Loucy (cell line): ENCODE data around the gene DRAXIN.

Source experiments
- H2AFZ ChIP-seq: fragments of 200-600 bp; sonication (generic); 2 replicates; pipeline ENCODE4 v1.6.0; 2016; ENCODE audit warnings: antibody characterized with exemption, mild to moderate bottlenecking, low read length, moderate library complexity
- H3F3A ChIP-seq: fragments of 200-600 bp; 2 replicates; pipeline ENCODE4 v1.6.0; 2016; ENCODE audit warnings: antibody characterized with exemption, low read depth, mild to moderate bottlenecking
- H3K27me3 ChIP-seq: fragments of 200-600 bp; sonication (generic); 2 replicates; pipeline ENCODE4 v1.6.1; 2014; ENCODE audit warnings: low read length, mild to moderate bottlenecking; ENCODE audit not compliant: insufficient read depth, poor library complexity, severe bottlenecking
- H3K36me3 ChIP-seq: fragments of 200-600 bp; sonication (generic); 2 replicates; pipeline ENCODE4 v1.6.1; 2016; ENCODE audit warnings: low read length; ENCODE audit not compliant: insufficient read depth
- H3K4me1 ChIP-seq: fragments of 200-600 bp; sonication (generic); 2 replicates; pipeline ENCODE4 v1.5.1; 2014; ENCODE audit warnings: low read length, mild to moderate bottlenecking; ENCODE audit not compliant: insufficient read depth, poor library complexity, severe bottlenecking
- H3K4me2 ChIP-seq: fragments of 200-600 bp; sonication (generic); 2 replicates; pipeline ENCODE4 v1.6.0; 2014; ENCODE audit warnings: antibody characterized with exemption, low read length, low read depth, mild to moderate bottlenecking; ENCODE audit not compliant: poor library complexity, severe bottlenecking
- H3K4me3 ChIP-seq: fragments of 200-600 bp; sonication (generic); 2 replicates; pipeline ENCODE4 v1.5.1; 2014; ENCODE audit warnings: low read length, mild to moderate bottlenecking, mixed read lengths; ENCODE audit not compliant: poor library complexity, severe bottlenecking
- H3K79me2 ChIP-seq: fragments of 200-600 bp; sonication (generic); 2 replicates; pipeline ENCODE4 v1.6.1; 2014; ENCODE audit warnings: low read length; ENCODE audit not compliant: insufficient read depth
- H3K9ac ChIP-seq: fragments of 200-600 bp; sonication (generic); 2 replicates; pipeline ENCODE4 v1.6.0; 2014; ENCODE audit warnings: mild to moderate bottlenecking, low read depth, low read length, moderate library complexity; ENCODE audit not compliant: poor library complexity, severe bottlenecking
- H3K9me2 ChIP-seq: fragments of 200-600 bp; sonication (generic); replicated peaks from 2 replicates; pipeline ENCODE4 v1.6.1; 2016; ENCODE audit warnings: low read depth, low read length, mixed read lengths
- H3K9me3 ChIP-seq: fragments of 200-600 bp; sonication (generic); 2 replicates; pipeline ENCODE4 v1.6.1; 2014; ENCODE audit warnings: mild to moderate bottlenecking, antibody characterized with exemption, low read length, low read depth; ENCODE audit not compliant: insufficient read depth
- H4K20me1 ChIP-seq: fragments of 200-600 bp; sonication (generic); 2 replicates; pipeline ENCODE4 v1.6.0; 2014; ENCODE audit warnings: antibody characterized with exemption, low read length, mild to moderate bottlenecking; ENCODE audit not compliant: insufficient read depth, poor library complexity, severe bottlenecking
- EZH2phosphoT487 ChIP-seq: fragments of 200-600 bp; IDR thresholded peaks from 2 replicates; pipeline ENCODE4 v1.6.1; 2018; ENCODE audit warnings: antibody characterized with exemption, mild to moderate bottlenecking, moderate library complexity, borderline replicate concordance
- TF ChIP-seq, protein P1 (sequence below): fragments of 200-600 bp; sonication (generic); conservative IDR thresholded peaks from 2 replicates; pipeline ENCODE4 v1.5.1; 2014; ENCODE audit warnings: mild to moderate bottlenecking, antibody characterized with exemption, low read length

DRAXIN gene

DNA sequence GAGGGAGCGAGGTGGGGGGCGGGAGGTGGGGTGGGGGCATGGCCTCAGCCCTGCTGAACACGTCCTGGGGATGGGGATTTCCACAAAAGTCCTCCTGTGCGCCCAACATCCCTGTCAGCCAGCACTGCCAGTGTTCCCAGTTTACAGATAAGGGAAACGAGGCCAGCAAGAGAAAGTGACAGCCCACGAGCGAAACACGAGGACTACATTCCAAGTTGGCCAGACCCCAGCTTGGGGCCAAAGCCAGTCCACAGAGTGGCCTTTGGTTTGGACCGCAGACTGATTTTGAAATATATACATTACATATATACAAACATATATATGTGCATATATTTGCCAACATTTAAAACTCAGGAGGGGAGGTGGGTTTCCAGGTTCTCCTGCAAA lies 42.3 kb upstream of the DRAXIN start:
- H3K4me1 ChIP-seq: no peaks in the 10 kb centered on the region
- no peaks in the 10 kb centered on the region for H3F3A ChIP-seq
- H3K9ac ChIP-seq: no peak overlapping the region
- no peaks in the 10 kb centered on the region for H3K27me3 ChIP-seq
- H3K79me2 ChIP-seq: no peaks in the 10 kb centered on the region
- no peaks in the 10 kb centered on the region for H3K9me3 ChIP-seq
- no peaks in the 10 kb centered on the region for H3K36me3 ChIP-seq
- no peaks in the 10 kb centered on the region for H3K9me2 ChIP-seq
- no peaks in the 10 kb centered on the region for H4K20me1 ChIP-seq
- no peak overlapping the region for H3K4me2 ChIP-seq
- no peak overlapping the region for H2AFZ ChIP-seq
- no peak for TF ChIP-seq EZH2phosphoT487
- TF ChIP-seq, protein P1, sequence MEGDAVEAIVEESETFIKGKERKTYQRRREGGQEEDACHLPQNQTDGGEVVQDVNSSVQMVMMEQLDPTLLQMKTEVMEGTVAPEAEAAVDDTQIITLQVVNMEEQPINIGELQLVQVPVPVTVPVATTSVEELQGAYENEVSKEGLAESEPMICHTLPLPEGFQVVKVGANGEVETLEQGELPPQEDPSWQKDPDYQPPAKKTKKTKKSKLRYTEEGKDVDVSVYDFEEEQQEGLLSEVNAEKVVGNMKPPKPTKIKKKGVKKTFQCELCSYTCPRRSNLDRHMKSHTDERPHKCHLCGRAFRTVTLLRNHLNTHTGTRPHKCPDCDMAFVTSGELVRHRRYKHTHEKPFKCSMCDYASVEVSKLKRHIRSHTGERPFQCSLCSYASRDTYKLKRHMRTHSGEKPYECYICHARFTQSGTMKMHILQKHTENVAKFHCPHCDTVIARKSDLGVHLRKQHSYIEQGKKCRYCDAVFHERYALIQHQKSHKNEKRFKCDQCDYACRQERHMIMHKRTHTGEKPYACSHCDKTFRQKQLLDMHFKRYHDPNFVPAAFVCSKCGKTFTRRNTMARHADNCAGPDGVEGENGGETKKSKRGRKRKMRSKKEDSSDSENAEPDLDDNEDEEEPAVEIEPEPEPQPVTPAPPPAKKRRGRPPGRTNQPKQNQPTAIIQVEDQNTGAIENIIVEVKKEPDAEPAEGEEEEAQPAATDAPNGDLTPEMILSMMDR: no peak
- H3K4me3 ChIP-seq: no peak overlapping the region

DNA sequence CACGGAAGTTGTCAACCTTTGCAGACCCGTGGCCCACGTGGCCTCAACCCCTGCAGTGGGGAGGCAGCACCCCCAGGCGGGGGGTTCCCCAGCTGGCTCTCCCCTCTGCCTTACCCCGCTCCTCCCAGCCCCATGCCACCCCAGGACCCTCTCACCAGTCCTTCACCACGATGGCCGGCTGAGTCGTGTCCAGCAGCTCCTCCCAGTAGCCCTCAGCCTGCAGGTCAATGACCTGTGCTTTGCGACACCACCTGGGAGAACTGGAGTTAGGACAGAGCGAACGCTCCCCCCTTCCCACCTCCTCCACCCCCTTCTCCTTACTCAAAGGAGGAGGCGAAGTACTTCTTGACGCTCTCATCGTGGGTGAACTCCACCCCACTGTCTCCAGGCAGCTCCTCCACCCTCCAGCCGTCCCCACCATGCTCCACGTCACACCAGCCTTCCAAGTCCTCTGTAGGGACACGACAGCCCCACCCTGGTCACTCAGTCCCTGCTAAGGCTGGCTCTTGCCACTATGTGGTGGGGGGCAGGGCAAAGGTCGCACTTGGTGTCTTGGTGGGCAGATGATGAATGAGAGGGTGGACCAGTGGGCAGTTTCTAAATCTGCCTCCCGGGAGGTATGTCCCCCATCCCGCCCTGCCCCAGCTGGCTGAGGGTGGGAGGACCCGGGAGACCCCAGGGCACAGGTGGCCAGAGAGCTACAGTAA lies 41.7 kb upstream of the DRAXIN start:
- Histone ChIP-seq H3K4me1 (no peaks in the 10 kb centered on the region), H3K9me2 (no peaks in the 10 kb centered on the region), H3K79me2 (no peaks in the 10 kb centered on the region), H2AFZ (no peak overlapping the region), H3K36me3 (no peaks in the 10 kb centered on the region), H4K20me1 (no peaks in the 10 kb centered on the region), H3K9me3 (no peaks in the 10 kb centered on the region), H3K4me3 (no peak overlapping the region), H3K4me2 (no peak overlapping the region), H3K9ac (no peak overlapping the region), H3F3A (no peaks in the 10 kb centered on the region), H3K27me3 (no peaks in the 10 kb centered on the region)
- TF ChIP-seq, protein P1: no peak
- no peak for TF ChIP-seq EZH2phosphoT487

DNA sequence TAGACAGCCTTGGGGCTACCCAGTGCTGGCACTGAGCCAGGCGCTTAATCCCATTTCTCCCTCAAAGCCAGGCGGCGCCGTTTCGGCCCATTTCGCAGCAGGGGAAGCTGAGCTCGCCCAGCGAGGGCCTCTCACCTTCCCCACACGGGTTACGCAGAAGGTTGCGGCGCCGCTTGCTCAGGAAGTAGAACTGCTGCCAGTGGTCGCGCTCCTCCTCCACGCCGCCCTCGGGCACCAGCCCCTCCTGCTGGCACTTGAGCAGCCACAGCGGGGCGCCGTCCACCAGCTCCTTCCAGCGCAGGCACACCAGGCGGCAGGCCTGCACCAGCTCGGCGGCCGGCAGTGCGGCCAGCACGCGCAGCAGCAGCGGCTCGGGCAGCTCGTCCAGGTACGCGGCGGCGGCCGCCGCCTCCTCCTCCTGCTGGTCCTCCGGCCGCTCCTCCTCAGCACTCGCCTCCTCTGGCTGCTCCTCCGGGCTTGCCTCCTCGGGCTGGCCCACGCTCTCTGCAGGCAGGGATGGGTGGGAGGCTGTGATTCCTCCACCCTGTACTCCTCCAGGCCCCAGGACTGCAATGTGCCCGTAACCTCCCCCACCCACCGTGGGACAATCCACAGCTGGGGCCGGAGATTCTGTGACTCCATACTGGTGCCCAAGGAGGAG lies 41.0 kb upstream of the DRAXIN start:
- H3K36me3 ChIP-seq: no peaks in the 10 kb centered on the region
- H3K9me2 ChIP-seq: no peaks in the 10 kb centered on the region
- H4K20me1 ChIP-seq: no peaks in the 10 kb centered on the region
- no peaks in the 10 kb centered on the region for H3K79me2 ChIP-seq
- H3F3A ChIP-seq: no peaks in the 10 kb centered on the region
- no peak overlapping the region for H3K9ac ChIP-seq
- H3K4me2 ChIP-seq: no peak overlapping the region
- H3K9me3 ChIP-seq: no peaks in the 10 kb centered on the region
- H3K27me3 ChIP-seq: no peaks in the 10 kb centered on the region
- H3K4me3 ChIP-seq: no peak overlapping the region
- H2AFZ ChIP-seq: no peak overlapping the region
- TF ChIP-seq, protein P1: peak; percentile 30; the same call in 1 of the 2 replicates
- no peak for TF ChIP-seq EZH2phosphoT487
- H3K4me1 ChIP-seq: peaks cover 3% of the 10 kb centered on the region
